Neural crest cell (in vitro differentiated cells): ENCODE results near the gene MYBBP1A. TPM values are rescaled to one million over a fixed set of nuclear protein-coding genes. Genes with fewer than 3 reads are reported as not detected.

Source experiments
- DNase-seq: peaks from one replicate; pipeline ENCODE4 v3.0.0; 2021; ENCODE audit warnings: low read depth, mixed read lengths, low spot score
- H3K27ac Mint-ChIP-seq: one replicate; pipeline ENCODE4 v1.8.0; 2021; ENCODE audit warnings: mild to moderate bottlenecking, mixed read lengths; ENCODE audit not compliant: unreplicated experiment
- H3K27me3 Mint-ChIP-seq: 2 replicates; pipeline ENCODE4 v1.8.0; 2021; ENCODE audit warnings: low read depth, mild to moderate bottlenecking, mixed read lengths
- H3K36me3 Mint-ChIP-seq: 2 replicates; pipeline ENCODE4 v1.8.0; 2021; ENCODE audit warnings: low read depth, mild to moderate bottlenecking, mixed read lengths
- H3K4me1 Mint-ChIP-seq: 2 replicates; pipeline ENCODE4 v1.8.0; 2021; ENCODE audit warnings: mixed read lengths
- H3K4me3 Mint-ChIP-seq: one replicate; pipeline ENCODE4 v1.8.0; 2021; ENCODE audit warnings: mild to moderate bottlenecking, mixed read lengths
- H3K9me3 Mint-ChIP-seq: 2 replicates; pipeline ENCODE4 v1.8.0; 2021; ENCODE audit warnings: mixed read lengths
- CTCF ChIP-seq: fragments of 200-600 bp; sonication (generic); conservative IDR thresholded peaks from 2 replicates; pipeline ENCODE4 v1.5.0; 2021; ENCODE audit warnings: antibody characterized with exemption, mild to moderate bottlenecking
- total RNA-seq: library from RNA; stranded (reverse); gene quantifications from 2 replicates; pipeline ENCODE4 v1.2.1, GENCODE V29; 2021

MYBBP1A gene
- total RNA-seq, 1 donor from 2014 or later: 69.3 TPM

- H3K9me3 Mint-ChIP-seq: no peaks in the 10 kb centered on the region
- peaks cover 11% of the 10 kb centered on the region for H3K4me1 Mint-ChIP-seq
- no peak overlapping the region for H3K27ac Mint-ChIP-seq
- no peaks in the 10 kb centered on the region for H3K36me3 Mint-ChIP-seq
- no peak for TF ChIP-seq CTCF
- H3K4me3 Mint-ChIP-seq: no peak overlapping the region
- no peak for DNase-seq
- H3K27me3 Mint-ChIP-seq: peaks cover 6% of the 10 kb centered on the region
Measured at GRCh38 chr17:4530799-4531730, 24.1 kb downstream of the MYBBP1A start.

GRCh38 chr17:4529533-4530152 is 25.5 kb downstream of the MYBBP1A start:
- no peak for DNase-seq
- Mint-ChIP-seq H3K27ac (no peak overlapping the region), H3K36me3 (no peaks in the 10 kb centered on the region), H3K4me3 (no peak overlapping the region), H3K9me3 (no peaks in the 10 kb centered on the region), H3K27me3 (peaks cover 6% of the 10 kb centered on the region), H3K4me1 (peaks cover 11% of the 10 kb centered on the region)
- no peak for TF ChIP-seq CTCF

- H3K4me3 Mint-ChIP-seq: no peak overlapping the region
- peaks cover 16% of the 10 kb centered on the region for H3K4me1 Mint-ChIP-seq
- no peak for DNase-seq
- H3K27me3 Mint-ChIP-seq: peaks cover 6% of the 10 kb centered on the region
- H3K36me3 Mint-ChIP-seq: no peaks in the 10 kb centered on the region
- H3K9me3 Mint-ChIP-seq: no peaks in the 10 kb centered on the region
- no peak overlapping the region for H3K27ac Mint-ChIP-seq
- TF ChIP-seq CTCF: no peak
Measured at GRCh38 chr17:4527566-4528125, 27.5 kb downstream of the MYBBP1A start.

GRCh38 chr17:4527134-4527533 is 28.1 kb downstream of the MYBBP1A start:
- no peak for DNase-seq
- Mint-ChIP-seq H3K36me3 (no peaks in the 10 kb centered on the region), H3K4me1 (peaks cover 20% of the 10 kb centered on the region), H3K4me3 (no peak overlapping the region), H3K9me3 (no peaks in the 10 kb centered on the region), H3K27ac (no peak overlapping the region), H3K27me3 (peaks cover 6% of the 10 kb centered on the region)
- TF ChIP-seq CTCF: no peak

- no peak for TF ChIP-seq CTCF
- Mint-ChIP-seq H3K27me3 (peaks cover 3% of the 10 kb centered on the region), H3K4me1 (peaks cover 21% of the 10 kb centered on the region), H3K36me3 (no peaks in the 10 kb centered on the region), H3K9me3 (no peaks in the 10 kb centered on the region), H3K27ac (no peak overlapping the region), H3K4me3 (no peak overlapping the region)
- DNase-seq: no peak
Measured at GRCh38 chr17:4525691-4526397, 29.3 kb downstream of the MYBBP1A start.
